CD4-positive, alpha-beta T cell treated with Interleukin-1 beta for 1 hour (primary cell): Measurements from ENCODE around the gene ENGASE.

Source experiments
- DNase-seq, 2 donors: peaks; one replicate each; pipeline ENCODE4 v3.0.0-alpha.2; 2020 to 2022

The ENGASE gene

GRCh38 chr17:79095345-79096055 lies 20.9 kb downstream of the ENGASE start:
- DNase-seq, result no peak

DNA sequence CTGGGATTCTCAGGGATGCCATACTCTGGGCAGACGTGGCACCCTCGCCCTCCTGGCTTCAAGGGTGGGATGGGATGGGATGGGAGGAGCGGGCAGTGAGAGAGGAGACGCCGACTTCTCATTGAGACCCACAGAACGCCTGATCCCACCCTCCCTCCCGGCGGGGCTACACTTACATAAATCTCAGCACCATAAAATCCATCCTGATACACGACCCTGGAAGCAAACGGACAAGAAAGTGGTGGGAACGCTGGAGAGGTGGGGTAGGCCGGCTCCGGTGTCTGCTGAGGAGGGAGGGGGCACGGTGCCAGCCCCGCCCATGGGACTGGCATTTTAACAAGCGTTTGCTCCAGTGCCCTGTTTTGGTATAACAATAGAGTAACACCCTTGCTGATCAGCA lies 21.9 kb downstream of the ENGASE start:
- no peak for DNase-seq

DNA sequence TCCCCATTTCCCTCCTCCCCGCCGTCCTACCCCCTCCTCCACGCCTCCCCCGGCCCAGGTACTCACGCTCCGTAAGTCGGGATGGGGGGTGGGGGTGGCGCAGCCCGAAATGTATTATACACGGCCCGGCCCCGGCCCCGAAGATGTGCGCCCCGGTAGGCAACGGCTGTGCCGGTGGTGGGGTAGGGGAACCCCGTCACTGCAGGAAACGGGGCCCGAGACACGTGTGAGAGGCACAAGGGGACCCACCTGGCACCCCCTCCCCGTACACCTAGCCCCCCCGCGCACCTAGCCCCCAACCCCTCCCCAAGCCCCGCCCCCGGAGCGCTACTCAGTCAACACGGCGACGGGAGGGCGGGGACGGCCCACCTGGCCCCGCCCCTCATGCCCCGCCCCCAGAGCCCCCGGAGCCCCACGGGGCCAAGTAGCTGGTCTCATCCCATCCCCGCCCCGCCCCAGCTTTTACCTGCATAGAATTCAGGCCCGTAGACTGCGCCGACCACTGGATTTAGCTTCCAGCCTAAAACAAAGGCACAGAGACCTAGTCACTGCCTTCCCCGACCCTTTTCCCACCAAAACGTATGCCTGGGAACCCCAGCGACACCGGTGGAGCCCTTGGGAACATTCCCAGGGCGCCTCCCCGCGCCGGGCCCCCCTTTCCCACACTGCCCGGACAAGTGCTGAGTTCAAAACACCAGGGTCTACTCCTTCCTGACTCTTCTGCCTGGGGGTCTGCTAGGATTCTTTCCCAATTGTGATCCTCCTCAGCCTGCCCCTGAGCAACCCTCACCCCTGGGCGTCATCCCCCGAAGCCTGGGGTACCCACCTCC lies 22.8 kb downstream of the ENGASE start:
- no peak for DNase-seq

DNA sequence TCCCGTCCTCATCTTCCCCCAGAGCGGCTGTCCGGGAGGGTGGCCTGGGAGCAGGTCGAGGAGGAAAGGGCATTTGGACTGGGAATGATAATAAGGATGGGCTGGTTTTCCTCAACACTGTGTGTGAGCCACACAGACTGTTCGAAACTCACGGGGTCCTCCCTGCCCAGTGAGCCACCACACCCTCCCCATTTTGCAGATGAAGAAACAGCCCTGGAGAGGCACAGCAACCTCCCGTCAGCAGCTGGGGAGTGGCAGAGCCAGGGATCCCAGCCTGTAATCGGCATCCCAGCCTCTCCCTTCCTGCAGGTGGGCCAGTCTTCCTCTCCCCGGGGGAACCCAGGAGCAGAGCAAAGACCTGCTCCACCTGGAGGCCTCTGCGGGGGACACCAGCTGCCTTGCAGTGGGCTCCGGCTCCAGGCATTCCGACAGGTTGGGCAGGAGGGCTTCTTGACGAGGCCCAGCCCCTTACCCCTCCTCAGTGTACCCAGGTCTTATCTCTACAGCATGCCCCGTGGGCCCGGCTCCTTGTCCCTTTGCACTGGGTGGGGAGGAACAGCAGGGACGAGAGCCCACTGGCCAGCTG lies 23.8 kb downstream of the ENGASE start:
- no peak for DNase-seq

GRCh38 chr17:79100405-79100804 lies 25.8 kb downstream of the ENGASE start:
- no peak for DNase-seq

- no peak for DNase-seq
Measured at GRCh38 chr17:79101111-79101673, 26.6 kb downstream of the ENGASE start.

DNA sequence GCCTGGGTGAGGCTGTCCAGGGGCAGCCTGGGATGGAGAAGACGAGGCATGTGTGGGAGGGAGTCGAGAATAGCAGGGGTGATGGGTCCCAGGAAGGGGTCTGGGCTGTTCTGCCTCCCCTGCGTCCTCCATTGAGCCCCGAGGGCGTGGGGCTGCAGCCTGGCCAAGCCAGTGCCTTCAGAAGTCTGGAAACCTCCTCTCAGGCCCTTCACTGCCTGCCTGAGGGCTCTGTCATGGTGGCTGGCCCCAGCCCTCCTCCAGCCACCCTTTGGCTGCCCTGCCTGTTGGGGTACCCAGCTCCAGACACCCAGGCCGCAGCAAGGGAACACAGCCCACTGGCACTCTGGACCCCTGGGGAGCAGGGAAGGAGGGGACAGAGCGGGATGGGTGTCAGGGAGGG lies 27.6 kb downstream of the ENGASE start:
- DNase-seq, result no peak

DNA sequence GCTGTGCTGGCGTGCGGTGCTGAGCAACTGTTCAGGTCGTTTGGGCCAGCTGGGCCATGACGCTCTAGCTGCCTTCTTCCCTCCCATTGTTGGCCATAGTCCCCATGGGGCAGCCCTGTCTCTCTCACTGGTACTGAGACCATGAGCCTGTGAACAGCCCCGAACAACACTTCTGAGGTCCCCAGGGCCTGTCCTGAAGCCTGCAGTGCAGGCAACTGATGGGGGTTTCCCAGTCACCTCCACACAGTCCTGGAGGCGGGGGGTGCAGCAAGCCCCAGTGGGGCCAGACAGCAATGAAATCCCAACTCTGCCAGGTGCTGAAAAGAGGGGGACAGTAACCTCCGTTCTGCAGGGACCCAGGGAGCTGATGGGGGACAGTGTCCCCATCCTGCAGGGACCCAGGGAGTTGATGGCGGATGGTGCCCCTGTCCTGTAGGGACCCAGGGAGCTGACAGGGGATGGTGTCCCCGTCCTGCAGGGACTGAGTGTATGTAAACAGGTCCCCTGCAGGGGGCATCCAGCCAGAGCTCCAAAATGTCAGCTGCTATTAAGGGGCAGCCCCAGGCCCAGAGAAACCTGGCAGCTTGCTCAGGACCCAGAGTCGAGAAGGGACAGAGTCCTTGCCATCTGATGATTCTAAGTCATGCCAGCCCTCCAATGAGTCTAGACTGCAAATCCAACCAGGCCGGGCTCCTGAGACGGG lies 30.4 kb downstream of the ENGASE start:
- no peak for DNase-seq

- DNase-seq, result no peak
Measured at GRCh38 chr17:79105937-79106336, 31.3 kb downstream of the ENGASE start.

DNA sequence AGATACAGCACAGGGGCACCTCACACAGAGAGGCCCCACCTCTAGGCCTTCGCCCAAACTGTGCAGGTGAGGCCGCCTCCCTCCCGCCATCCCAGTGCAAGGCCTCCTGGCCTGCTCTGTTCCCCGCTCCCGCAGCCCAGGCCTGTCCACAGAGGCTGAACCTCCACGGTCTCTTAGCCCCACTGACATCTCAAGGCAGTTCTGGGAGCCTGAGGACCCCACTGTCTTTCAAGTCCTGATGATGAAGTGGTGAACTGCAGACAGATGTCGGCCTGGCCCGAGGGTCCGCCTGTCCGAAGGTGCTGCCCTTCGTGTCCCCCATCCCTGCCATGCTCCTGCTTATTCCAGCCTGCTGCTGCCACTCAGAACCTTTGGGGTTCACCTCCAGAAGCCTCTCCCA lies 32.3 kb downstream of the ENGASE start:
- DNase-seq, result no peak

- no peak for DNase-seq
Measured at GRCh38 chr17:79107499-79108231, 33.0 kb downstream of the ENGASE start.

DNA sequence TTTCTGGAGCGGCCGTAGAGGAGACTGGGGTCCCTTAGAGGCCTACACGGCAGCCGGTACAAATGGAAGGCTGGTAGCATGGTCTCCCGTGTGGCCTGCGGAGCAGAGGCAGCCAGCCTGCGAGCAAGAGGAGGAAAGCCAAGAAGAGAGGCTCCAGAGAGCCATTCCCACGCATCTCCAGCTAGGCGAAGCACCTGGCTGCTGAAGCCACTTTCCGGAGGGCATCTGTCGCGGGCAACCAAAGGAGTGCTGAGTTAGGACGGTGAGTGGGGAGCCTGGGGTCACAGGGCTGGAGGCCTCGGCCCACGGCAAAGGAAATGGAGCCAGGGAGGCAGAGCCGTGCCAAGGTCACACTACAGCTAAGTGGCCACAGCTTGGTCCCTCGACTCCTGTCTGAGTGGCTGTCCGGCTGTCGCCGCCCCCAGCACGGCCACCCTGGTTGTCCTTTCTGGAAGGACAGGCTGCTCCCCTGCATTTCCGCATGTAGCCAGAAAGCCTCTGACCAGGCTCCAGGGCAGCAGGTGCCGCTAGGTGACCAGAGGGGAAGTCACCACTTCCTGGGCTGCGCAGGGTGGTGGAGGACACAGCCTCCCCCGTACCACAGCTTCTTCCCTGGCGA lies 33.7 kb downstream of the ENGASE start:
- DNase-seq, result no peak

GRCh38 chr17:79108870-79109269 lies 34.2 kb downstream of the ENGASE start:
- no peak for DNase-seq

- DNase-seq, result no peak
Measured at GRCh38 chr17:79109584-79109983, 35.0 kb downstream of the ENGASE start.

DNA sequence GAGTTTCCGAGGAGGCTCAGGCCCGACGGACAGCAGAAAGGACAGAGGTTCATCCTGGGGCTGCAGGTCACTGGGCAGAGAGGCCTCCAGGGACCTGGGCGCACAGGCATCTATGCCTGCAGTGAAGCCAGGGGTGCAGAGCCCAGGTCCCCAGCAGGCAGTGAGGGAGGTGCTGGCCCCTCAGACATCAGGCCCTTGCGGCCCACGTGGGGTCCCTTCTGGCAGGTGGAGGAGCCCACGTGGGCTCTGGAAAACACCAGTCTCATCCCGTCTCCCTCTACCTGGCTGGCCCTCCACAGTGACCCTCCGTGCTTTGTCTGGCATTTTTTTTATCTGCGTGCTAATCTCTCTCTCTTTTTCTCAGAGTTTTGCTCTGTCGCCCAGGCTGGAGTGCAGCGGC lies 36.5 kb downstream of the ENGASE start:
- DNase-seq, result no peak

GRCh38 chr17:79112471-79112870 lies 37.8 kb downstream of the ENGASE start:
- DNase-seq, result no peak

GRCh38 chr17:79113699-79114457 lies 39.3 kb downstream of the ENGASE start:
- DNase-seq, result no peak

DNA sequence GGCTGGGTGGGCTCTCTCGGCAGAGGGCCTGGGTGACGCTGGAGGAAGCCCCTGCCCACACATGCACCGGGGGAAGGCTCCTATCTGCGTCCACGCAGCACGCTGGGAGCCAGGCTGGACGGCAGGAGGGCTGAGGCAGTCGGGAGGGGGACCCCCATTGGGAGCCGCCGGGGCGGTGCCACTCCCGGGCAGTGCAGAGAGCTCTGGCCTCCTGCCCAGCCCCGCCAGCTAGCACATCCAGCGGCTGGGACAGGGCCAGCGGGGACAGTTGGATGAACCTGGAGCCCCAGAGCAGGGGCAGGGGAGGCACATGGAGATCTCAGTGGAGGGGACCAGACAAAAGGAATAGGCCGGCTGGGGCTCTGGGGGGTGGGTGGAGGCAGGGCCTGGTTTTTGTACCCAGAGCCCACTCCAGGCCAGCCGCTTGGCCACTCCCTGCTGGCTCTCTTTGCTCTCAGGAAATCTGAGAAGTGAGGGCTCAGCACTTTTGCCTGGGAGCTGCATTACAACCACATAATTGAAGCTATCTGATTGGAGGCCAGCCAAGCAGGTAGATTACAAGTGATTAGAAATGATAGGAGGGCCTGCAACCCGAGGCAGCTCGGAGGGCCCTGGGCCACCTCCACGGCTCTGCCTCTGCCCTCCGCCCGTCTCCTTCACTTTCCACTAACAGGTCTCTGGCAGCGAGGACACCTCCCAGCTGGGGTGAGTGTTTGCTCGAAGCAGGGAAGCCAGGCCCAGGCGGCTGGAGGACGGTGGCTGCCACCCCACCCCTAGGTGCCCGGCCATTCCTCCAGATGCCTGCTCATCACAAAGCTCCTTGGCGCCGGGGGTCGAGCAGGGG lies 40.1 kb downstream of the ENGASE start:
- DNase-seq, result no peak

DNA sequence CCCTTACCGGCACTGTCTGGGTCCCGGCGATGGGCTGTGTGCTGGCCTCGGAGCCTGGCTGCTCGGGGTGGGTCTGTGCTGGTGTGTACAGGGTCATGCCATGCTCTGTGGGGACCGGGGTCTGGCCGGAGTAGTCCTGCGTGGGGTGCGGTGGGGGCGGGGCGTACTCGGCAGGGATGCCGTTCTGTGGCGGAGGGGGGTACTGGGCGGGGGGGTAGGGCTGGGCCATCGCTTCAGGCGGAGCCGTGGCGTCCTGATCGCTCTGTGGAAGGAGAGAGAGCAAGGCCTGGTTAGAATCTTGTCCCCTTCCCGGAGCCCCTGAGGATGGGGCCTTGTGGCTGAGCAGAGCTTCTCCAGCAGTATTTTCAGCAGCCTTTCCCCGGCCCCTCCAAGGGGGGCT lies 40.9 kb downstream of the ENGASE start:
- DNase-seq, result no peak
